GM21786 (cell line): Measurements from ENCODE around the gene PBXIP1.
"Not testable (repeated sequence)": the region's sequence is repeated elsewhere in the genome, so short reads cannot be mapped to it uniquely, and the experiment has no call there.

ENCODE experiments used
- ATAC-seq: cut with Tn5 transposase; IDR thresholded peaks from one replicate; pipeline ENCODE4 v1.9.1; 2021; ENCODE audit not compliant: unreplicated experiment

The PBXIP1 gene

GRCh38 chr1:154995301-154995983 is 39.5 kb upstream of the PBXIP1 start:
- ATAC-seq = not testable (repeated sequence)

GRCh38 chr1:154994591-154994990 is 38.7 kb upstream of the PBXIP1 start:
- ATAC-seq = no peak

- ATAC-seq = no peak
Measured at GRCh38 chr1:154994269-154994587, 38.3 kb upstream of the PBXIP1 start.

- ATAC-seq = no peak
Measured at GRCh38 chr1:154993572-154994268, 37.8 kb upstream of the PBXIP1 start, which contains the start of gene LENEP. Gene LENEP (plus strand): TSS chr1:154993586. CDS start chr1:154993608, 22 bp downstream.

DNA sequence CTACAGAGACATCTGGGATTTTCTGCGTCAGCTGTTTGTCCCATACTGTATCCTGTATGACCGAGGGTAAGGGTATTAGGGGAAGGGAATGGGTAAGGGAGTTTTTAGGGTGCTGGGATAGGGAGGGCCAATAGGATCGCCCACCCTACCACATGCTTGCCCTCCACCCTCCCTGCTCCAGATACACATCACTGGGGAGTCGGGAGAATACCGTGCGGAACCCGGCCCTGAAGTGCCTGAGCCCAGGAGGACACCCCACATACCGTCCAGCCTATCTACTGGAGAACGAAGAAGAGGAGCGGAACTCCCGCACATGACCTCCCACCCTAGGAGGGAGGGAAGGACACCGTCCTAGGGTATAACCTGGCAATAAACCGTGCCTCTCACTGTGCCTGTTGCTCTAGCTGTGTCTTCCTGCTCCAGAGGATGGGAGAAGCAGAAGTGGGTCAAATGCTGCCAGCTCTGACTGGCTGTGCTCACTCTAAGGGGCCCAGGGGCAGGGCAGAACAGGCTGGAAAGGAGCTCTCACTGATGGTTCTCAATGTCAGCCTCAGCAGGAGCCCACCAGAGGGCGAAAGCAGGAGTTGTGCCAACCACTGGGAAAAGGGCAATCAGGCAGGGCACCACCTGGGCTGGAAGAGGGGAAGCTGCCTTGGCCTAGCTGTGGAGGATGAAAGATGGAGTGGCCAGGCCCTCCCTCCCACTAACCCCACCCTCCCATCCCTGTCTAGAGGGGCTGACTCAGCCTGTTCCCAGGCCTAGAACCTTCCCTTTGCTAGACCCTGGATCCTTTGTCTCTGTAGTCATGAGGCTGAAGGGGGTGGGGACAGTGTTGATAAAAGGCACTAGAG is 37.0 kb upstream of the PBXIP1 start:
- ATAC-seq = no peak

- no peak for ATAC-seq
Measured at GRCh38 chr1:154990276-154990675, 34.4 kb upstream of the PBXIP1 start.

- no peak for ATAC-seq
Measured at GRCh38 chr1:154989195-154989860, 33.4 kb upstream of the PBXIP1 start.

GRCh38 chr1:154988058-154988954 is 32.4 kb upstream of the PBXIP1 start:
- no peak for ATAC-seq

GRCh38 chr1:154987326-154987725 is 31.4 kb upstream of the PBXIP1 start:
- no peak for ATAC-seq

GRCh38 chr1:154986736-154987135 is 30.8 kb upstream of the PBXIP1 start:
- ATAC-seq = not testable (repeated sequence)

GRCh38 chr1:154983776-154984466 is 28.0 kb upstream of the PBXIP1 start:
- ATAC-seq = no peak

DNA sequence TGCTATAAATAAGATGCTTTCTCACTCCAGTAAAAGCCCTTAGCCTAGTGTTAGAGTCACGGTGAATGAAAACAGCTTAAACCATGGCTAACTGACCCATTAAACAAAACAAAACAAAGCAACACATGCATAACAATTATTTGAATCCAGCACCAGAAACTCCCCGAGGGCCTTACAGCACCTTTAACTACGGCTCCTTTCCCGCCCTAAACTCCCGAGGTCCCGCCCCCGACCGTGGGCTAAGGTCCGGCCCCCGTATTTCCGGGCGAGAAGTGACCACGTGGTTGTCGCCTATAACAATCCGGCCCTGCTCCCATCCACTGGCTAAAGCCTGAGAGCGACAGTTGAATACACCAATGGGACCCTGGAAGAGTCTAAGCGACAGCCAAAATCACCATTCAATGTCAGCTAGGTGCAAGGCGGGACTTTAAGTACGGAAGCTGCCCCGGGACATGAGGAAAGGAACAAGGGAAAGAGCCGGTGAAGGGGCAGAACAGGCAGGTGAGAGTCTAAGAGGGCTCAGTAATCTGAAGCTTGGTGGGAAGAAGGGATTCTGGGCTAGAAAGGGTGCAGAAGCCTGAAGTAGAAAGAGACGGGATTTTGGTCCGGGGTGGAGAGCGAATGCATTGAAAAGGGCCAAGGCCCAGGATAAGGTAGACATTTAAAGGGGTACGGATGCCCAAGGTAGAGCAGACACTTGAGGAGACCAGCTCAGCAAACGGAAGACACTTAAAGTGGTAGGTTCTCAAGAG is 27.2 kb upstream of the PBXIP1 start, which contains the start of gene FLAD1:
FLAD1 (plus strand) TSS at position 448 of the 752 bp plus-strand sequence. CDS start 351 bp downstream, outside the sequence.
- ATAC-seq = peak; percentile 97

- no peak for ATAC-seq
Measured at GRCh38 chr1:154982341-154982740, 26.4 kb upstream of the PBXIP1 start.

DNA sequence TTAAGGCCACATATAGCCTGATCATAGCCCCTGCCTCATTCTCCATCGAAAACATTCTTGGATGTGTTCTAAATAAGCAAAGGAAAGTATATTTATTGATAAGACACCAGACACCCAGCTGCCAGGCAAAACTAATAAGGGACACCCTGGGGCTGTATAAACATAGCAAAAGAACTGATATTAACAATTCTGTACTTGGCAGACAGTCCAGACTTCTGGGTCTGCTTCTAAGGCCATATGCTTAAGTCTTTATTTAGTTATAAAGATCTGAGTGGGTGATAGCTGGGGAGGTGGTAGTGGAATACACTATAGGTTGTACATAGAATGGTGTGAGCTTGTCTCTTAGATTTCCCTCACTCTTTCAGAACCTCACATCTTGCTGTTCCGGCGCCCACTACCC is 22.5 kb upstream of the PBXIP1 start:
- ATAC-seq = no peak

- not testable (repeated sequence) for ATAC-seq
Measured at GRCh38 chr1:154977762-154978161, 21.9 kb upstream of the PBXIP1 start.

- no peak for ATAC-seq
Measured at GRCh38 chr1:154975409-154976059, 19.6 kb upstream of the PBXIP1 start.

DNA sequence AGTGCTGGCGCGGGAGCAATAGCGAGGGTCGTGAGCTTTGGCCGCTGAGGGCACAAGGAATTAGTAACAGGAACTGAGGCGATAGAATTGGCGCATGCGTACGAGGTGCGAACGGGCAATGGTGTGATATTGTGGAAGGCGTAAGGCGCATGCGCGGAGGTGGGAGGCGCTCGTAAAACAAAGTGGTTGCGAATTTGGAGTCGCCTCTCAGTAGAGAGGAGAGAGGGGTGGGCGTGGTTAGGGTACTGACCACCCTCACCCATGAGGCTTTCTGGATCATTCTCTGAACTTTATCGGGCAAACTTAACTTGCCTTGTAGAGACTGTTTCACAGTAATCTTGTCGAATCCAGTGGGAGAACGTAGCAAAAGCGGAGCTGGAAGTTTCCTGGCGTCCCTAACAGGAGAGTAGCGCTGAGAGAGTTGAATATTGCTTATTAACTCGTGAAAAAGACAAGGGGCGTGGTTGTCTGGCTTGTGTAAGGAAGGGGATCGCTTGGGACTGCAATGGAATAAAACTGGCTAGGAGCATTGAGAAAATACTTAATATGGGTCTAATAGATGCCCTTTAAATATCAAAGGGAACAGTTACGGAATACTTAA is 19.0 kb upstream of the PBXIP1 start:
- peak; percentile 43 for ATAC-seq
